Measurements from ENCODE around the gene CDH16. TPM values are rescaled to one million over a fixed set of nuclear protein-coding genes. Genes with fewer than 3 reads are reported as not detected.

Gene CDH16
- total RNA-seq, 1 donor from 2014 or later = not detected

DNA sequence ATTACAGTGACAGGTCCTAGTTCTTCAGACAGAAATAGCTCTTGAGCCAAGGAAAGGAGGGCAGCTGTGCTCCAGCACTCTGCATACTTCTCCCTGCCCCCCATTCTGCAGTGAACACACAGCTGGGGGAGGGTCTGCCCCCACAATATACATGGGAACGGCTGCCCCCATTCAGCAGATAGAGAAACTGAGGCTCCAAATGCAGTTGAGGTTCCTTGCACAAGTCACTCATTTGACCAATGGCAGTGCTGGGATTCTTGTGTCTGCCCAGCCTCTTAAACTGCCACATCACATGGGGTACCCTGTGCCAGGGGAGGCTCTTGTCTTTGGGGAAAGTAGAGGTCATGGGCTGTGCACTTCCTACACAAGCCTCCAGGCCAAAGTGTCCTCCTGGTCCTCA is 49.3 kb downstream of the CDH16 start:
- Histone ChIP-seq H3K9me3 (no peaks in the 10 kb centered on the region), H3K4me3 (no peak overlapping the region), H3K36me3 (no peaks in the 10 kb centered on the region), H3K27me3 (no peaks in the 10 kb centered on the region), H3K4me1 (peaks cover 3 to 6% of the 10 kb centered on the region in 2 donors), H3K27ac (no peak overlapping the region)
- TF ChIP-seq, protein P1, sequence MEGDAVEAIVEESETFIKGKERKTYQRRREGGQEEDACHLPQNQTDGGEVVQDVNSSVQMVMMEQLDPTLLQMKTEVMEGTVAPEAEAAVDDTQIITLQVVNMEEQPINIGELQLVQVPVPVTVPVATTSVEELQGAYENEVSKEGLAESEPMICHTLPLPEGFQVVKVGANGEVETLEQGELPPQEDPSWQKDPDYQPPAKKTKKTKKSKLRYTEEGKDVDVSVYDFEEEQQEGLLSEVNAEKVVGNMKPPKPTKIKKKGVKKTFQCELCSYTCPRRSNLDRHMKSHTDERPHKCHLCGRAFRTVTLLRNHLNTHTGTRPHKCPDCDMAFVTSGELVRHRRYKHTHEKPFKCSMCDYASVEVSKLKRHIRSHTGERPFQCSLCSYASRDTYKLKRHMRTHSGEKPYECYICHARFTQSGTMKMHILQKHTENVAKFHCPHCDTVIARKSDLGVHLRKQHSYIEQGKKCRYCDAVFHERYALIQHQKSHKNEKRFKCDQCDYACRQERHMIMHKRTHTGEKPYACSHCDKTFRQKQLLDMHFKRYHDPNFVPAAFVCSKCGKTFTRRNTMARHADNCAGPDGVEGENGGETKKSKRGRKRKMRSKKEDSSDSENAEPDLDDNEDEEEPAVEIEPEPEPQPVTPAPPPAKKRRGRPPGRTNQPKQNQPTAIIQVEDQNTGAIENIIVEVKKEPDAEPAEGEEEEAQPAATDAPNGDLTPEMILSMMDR (IDR thresholded peaks at IDR 0.05) = no peak
- intact Hi-C loops (cut with DNase I) = loop anchor here (2.0 to 5.0 kb wide), 2 partner anchors 141 to 262 kb away; no protein-coding TSS in a partner anchor
- DNase-seq (ENCODE audit: low spot score in 2 of 2) = no peak

DNA sequence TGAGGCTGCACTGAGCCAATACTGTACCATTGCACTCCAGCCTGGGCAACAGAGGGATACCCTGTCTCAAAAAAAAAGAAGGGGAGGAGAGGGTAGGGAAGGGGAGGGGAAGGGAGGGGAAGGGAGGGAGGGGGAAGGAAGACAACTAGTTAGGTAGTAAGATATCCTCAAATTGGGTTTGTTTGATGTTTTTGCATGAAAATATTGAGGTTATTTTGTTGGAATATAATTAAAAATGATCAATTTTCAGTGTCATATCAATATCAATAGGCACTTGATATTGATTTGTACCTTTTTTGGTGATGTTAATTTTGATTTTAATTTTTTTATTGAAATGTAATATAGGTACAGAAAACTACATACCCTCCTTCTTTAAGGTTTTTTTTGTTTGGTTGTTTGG is 55.0 kb downstream of the CDH16 start:
- intact Hi-C loops (cut with DNase I) = no loop called here
- TF ChIP-seq, protein P1 (IDR thresholded peaks at IDR 0.05) = no peak
- no peak for DNase-seq (ENCODE audit: low spot score in 2 of 2)
- H3K9me3 ChIP-seq = no peaks in the 10 kb centered on the region
- H3K27me3 ChIP-seq = no peaks in the 10 kb centered on the region
- no peak overlapping the region for H3K27ac ChIP-seq
- no peaks in the 10 kb centered on the region for H3K36me3 ChIP-seq
- H3K4me3 ChIP-seq = no peak overlapping the region
- peaks cover 0 to 2% of the 10 kb centered on the region in 2 donors for H3K4me1 ChIP-seq

DNA sequence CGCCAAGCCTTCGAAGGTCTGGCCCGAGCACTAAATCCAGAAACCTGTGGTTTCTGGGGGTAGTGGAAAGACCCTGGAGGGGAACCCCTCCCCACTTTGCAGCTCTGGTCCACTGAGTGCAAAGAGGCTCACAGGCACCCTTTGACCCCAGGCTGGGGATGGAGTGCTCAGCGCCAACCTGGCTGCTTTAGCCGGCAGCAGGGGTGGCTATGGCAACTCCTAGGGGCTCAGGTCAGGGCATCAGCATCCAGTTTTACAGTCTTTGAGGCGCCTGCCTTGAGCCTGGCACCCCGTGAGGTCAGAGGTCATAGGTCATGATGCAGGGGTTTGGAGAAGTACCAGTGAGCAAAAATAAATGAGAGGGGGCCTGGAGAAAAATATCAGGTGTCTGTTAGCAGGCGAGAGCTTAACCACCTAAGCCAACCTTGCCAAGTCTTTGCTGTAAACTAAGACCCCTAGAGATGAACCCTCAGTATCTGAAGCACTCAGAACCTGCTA is 56.6 kb downstream of the CDH16 start:
- H3K4me3 ChIP-seq = no peak overlapping the region

DNA sequence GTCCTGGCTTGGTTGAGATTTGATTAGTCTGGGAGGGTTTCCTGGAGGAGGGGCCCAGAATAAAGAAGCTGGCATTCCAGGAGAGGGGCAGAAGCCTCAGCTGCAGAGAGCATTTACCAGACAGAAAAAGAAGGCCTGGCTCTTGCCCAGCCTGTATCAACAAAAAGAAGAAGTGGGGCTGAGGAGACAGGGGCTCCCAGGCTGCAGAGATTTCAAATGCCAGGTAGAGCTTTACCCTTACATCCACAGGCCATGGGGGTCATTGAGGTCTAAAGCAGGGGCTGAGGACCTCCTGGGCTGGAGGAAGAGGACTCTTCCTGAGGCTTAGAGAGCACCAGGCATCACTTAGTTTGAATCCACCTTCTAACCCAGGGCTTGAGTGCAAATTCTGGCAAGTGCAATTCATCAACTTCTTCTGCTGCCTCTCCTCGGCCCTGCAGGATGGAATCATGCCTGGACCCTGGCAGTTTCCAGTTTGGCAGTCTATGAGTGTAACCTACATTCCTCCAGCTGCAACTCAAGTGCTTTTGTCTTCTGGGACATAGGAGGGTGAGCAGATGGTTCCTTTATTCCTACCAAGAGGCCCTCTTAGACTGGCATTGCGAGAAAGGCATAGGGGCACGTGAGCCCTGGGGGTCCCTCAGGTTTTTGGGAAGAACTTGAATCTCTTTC is 59.2 kb downstream of the CDH16 start:
- no peaks in the 10 kb centered on the region for H3K4me1 ChIP-seq
- H3K9me3 ChIP-seq = no peaks in the 10 kb centered on the region
- H3K36me3 ChIP-seq = no peaks in the 10 kb centered on the region
- no peaks in the 10 kb centered on the region for H3K27me3 ChIP-seq
- H3K4me3 ChIP-seq = no peak overlapping the region
- intact Hi-C loops (cut with DNase I) = no loop called here
- TF ChIP-seq, protein P1 (IDR thresholded peaks at IDR 0.05) = no peak
- no peak overlapping the region for H3K27ac ChIP-seq
- DNase-seq (ENCODE audit: low spot score in 2 of 2) = no peak

More for the DNA sequence above, 56.6 kb downstream of the CDH16 start:
- Histone ChIP-seq H3K27ac (no peak overlapping the region), H3K27me3 (no peaks in the 10 kb centered on the region), H3K4me1 (no peaks in the 10 kb centered on the region), H3K9me3 (no peaks in the 10 kb centered on the region), H3K36me3 (no peaks in the 10 kb centered on the region)
- intact Hi-C loops (cut with DNase I) = no loop called here
- no peak for DNase-seq (ENCODE audit: low spot score in 2 of 2)
- TF ChIP-seq, protein P1 (IDR thresholded peaks at IDR 0.05) = no peak

DNA sequence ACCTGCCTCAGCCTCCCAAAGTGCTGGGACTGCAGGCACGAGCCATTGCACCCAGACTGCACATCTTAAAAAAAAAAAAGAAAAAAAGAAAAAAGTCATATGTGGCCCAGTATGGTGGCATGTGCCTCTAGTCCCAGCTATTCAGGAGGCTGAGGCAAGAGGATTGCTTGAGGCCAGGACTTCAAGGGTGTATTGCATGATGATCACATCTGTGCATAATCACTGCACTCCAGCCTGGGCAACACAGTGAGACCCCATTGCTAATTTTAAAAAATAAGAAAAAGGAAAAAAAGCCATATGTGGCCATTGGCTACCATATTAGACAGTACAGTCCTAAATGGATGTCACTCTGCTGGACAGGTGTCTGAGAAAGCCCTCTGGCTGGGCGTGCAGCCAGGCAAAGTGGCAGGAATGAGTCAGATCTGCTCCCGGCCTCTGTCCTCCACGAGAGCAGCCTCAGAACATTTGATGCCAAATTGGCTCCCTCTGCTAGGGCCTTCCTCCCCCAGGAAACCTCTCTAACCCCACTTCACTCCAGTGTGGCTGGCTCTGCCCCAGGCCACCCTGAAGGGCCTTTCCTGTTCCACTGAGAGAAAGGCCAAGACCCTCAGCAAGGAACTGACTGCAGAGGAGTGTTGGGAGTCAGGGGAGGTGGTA is 59.8 kb downstream of the CDH16 start:
- Histone ChIP-seq H3K27me3 (no peaks in the 10 kb centered on the region), H3K9me3 (no peaks in the 10 kb centered on the region), H3K4me3 (no peak overlapping the region), H3K27ac (no peak overlapping the region), H3K36me3 (no peaks in the 10 kb centered on the region), H3K4me1 (no peaks in the 10 kb centered on the region)
- TF ChIP-seq, protein P1 (IDR thresholded peaks at IDR 0.05) = no peak
- intact Hi-C loops (cut with DNase I) = no loop called here
- DNase-seq (ENCODE audit: low spot score in 2 of 2) = no peak

Other genes with a start within 250 kb of the CDH16 start
- 20.1 TPM for gene CMTM4, start 222.1 kb downstream of the CDH16 start, total RNA-seq
- 99.7 TPM for gene DYNC1LI2, start 167.3 kb downstream of the CDH16 start, total RNA-seq
- not detected for gene TERB1, start 117.3 kb downstream of the CDH16 start, total RNA-seq
- gene NAE1, start 87.9 kb downstream of the CDH16 start, total RNA-seq = 8.6 TPM
- gene CA7, start 74.5 kb downstream of the CDH16 start, total RNA-seq = not detected
- gene PDP2, start 38.4 kb downstream of the CDH16 start, total RNA-seq = 2.8 TPM
- gene RRAD, start 6.7 kb upstream of the CDH16 start, total RNA-seq = 54.2 TPM
- 255 TPM for gene CIAO2B, start 15.5 kb upstream of the CDH16 start, total RNA-seq
- 40.0 TPM for gene CES2, start 16.6 kb upstream of the CDH16 start, total RNA-seq
- not detected for gene CES3, start 42.4 kb upstream of the CDH16 start, total RNA-seq
- 0.11 TPM for gene CES4A, start 69.7 kb upstream of the CDH16 start, total RNA-seq
- 59.1 TPM for gene CBFB, start 110.3 kb upstream of the CDH16 start, total RNA-seq
- 4.5 TPM for gene PHAF1, start 191.1 kb upstream of the CDH16 start, total RNA-seq
- 40.7 TPM for gene B3GNT9, start 232.1 kb upstream of the CDH16 start, total RNA-seq
- 27.7 TPM for gene TRADD, start 241.0 kb upstream of the CDH16 start, total RNA-seq
- 46.1 TPM for gene FBXL8, start 241.1 kb upstream of the CDH16 start, total RNA-seq
- gene HSF4, start 245.9 kb upstream of the CDH16 start, total RNA-seq = 64.9 TPM

Measured in ascending aorta (tissue), 2 donors.